Heart left ventricle (tissue), 16 donors: Measurements from ENCODE around the gene SHCBP1. TPM values are rescaled to one million over a fixed set of nuclear protein-coding genes. Genes with fewer than 3 reads are reported as not detected.
"Not testable (repeated sequence)": the region's sequence is repeated elsewhere in the genome, so short reads cannot be mapped to it uniquely, and the experiment has no call there.

Experiments used
- ATAC-seq, 4 donors: fragments of 200-7000 bp; cut with Tn5 transposase; one replicate each; pipeline ENCODE4 v1.9.1; 2020 to 2022; ENCODE audit warnings: moderate library complexity in 4 of 4, mild to moderate bottlenecking in 3 of 4, moderate number of reproducible peaks in 1 of 4
- DNase-seq, 5 donors: peaks; one replicate each; pipeline ENCODE4 v3.0.0-alpha.2; 2020
- H3K27ac ChIP-seq, 12 donors: fragments of 200-600 bp; sonication (generic) in 4 of 12; one replicate each; pipeline versions ENCODE4 v1.5.0 to v1.8.0; 2016 to 2022; ENCODE audit warnings: mild to moderate bottlenecking in 2 of 12
- H3K27me3 ChIP-seq, 9 donors: fragments of 200-600 bp; sonication (generic) in 2 of 9; one replicate each; pipeline versions ENCODE4 v1.5.1 to v1.8.0; 2016 to 2022; ENCODE audit warnings: mild to moderate bottlenecking in 3 of 9
- H3K36me3 ChIP-seq, 9 donors: fragments of 200-600 bp; sonication (generic) in 2 of 9; one replicate each; pipeline versions ENCODE4 v1.5.0 to v1.8.0; 2018 to 2022; ENCODE audit warnings: mild to moderate bottlenecking in 2 of 9
- H3K4me1 ChIP-seq, 12 donors: fragments of 200-600 bp; sonication (generic) in 4 of 12; one replicate each; pipeline versions ENCODE4 v1.5.0 to v1.8.0; 2016 to 2022; ENCODE audit warnings: mild to moderate bottlenecking in 3 of 12
- H3K4me3 ChIP-seq, 12 donors: fragments of 200-600 bp; sonication (generic) in 4 of 12; one replicate each; pipeline versions ENCODE4 v1.5.0 to v1.8.0; 2017 to 2022; ENCODE audit warnings: mild to moderate bottlenecking in 9 of 12, moderate library complexity in 4 of 12
- H3K9me3 ChIP-seq, 12 donors: fragments of 200-600 bp; sonication (generic) in 4 of 12; one replicate each; pipeline versions ENCODE4 v1.5.0 to v1.8.0; 2016 to 2022; ENCODE audit warnings: mild to moderate bottlenecking in 1 of 12
- CTCF ChIP-seq, 12 donors: fragments of 200-600 bp; sonication (generic) in 4 of 12; IDR thresholded peaks; one replicate each; pipeline versions ENCODE4 v1.5.0 to v1.8.0; 2018 to 2022; ENCODE audit warnings: antibody characterized with exemption in 12 of 12, mild to moderate bottlenecking in 5 of 12
- POLR2A ChIP-seq, 2 donors: fragments of 450-650 bp; IDR thresholded peaks; one replicate each; pipeline ENCODE4 v1.6.1; 2017; ENCODE audit warnings: antibody characterized with exemption in 2 of 2, mild to moderate bottlenecking in 2 of 2, moderate library complexity in 2 of 2
- WGBS, 4 donors: extraction: QIAGEN DNeasy Blood & Tissue Kit in 2 of 4; methylation state at CpG; one replicate each; pipeline versions ENCODE4 v1.1.5 to v1.1.7; 2013 to 2018; 5-methylcytosine and 5-hydroxymethylcytosine counted together
- intact Hi-C, 10 donors: fragments of 100-400 bp; cut with DNase I; formaldehyde crosslinking; loops; one replicate each; pipeline versions ENCODE4 v1.11.1 to v1.14.2; 2022
- polyA plus RNA-seq, 2 donors: library from polyadenylated mRNA; stranded (reverse); fragments of 200-250 nt; gene quantifications; one replicate each; pipeline ENCODE4 v1.2.3, GENCODE V29; 2013
- total RNA-seq, 9 donors: library from RNA; depleted of rRNA in 2 of 9; stranded (reverse); fragments of >200 nt in 2 of 9; fragmentation: NEBNext Ultra II Directional in 3 of 9; extraction: Animal tissue kit (Norgen Biotek cat#: 25700) in 3 of 9; gene quantifications; one replicate each; pipeline versions ENCODE4 v1.1.0 to v1.2.4, GENCODE V29; 2016 to 2023
- donor health status: ischemic (EF 13 %, LVEDD 7.1; RV severe dilation, severe dysfunction).
- donor health status: healthy with polysubstance abuse.
- donor health status: DM: no; HTN: yes; CAD: no.
- donor health status: DM: no; HTN: no; CAD: no.
- donor health status: ischemic (EF 25% LVEDD 6.9; RV normal size, moderate dysfunction).
- donor health status: ischemic (EF 25% LVEDD 5.7; RV mildly dilated, moderate dysfunction).
- donor health status: healthy.
- donor health status: DM: yes; HTN: yes; CAD: no.
- donor health status: ischemic (EF 35%, LVEDD 5.7; RV mildly dilated, moderate dysfunction).
- donor health status: nonischemic (EF 11% LVEDD 7.7; RV severe dilation, severe dysfunction).
- donor health status: DM: yes; HTN: yes; CAD: no.
- donor health status: PGD.
- donor health status: ischemic (EF 29% LVEDD 5.4; RV normal size, mild dysfunction).
- donor health status: nonischemic (EF 23%, LVEDD 6.1; RV moderate dilation, normal function).

The SHCBP1 gene
- total and polyA plus RNA-seq, 11 donors = 0.19 to 7.6 (median 0.68) TPM

DNA sequence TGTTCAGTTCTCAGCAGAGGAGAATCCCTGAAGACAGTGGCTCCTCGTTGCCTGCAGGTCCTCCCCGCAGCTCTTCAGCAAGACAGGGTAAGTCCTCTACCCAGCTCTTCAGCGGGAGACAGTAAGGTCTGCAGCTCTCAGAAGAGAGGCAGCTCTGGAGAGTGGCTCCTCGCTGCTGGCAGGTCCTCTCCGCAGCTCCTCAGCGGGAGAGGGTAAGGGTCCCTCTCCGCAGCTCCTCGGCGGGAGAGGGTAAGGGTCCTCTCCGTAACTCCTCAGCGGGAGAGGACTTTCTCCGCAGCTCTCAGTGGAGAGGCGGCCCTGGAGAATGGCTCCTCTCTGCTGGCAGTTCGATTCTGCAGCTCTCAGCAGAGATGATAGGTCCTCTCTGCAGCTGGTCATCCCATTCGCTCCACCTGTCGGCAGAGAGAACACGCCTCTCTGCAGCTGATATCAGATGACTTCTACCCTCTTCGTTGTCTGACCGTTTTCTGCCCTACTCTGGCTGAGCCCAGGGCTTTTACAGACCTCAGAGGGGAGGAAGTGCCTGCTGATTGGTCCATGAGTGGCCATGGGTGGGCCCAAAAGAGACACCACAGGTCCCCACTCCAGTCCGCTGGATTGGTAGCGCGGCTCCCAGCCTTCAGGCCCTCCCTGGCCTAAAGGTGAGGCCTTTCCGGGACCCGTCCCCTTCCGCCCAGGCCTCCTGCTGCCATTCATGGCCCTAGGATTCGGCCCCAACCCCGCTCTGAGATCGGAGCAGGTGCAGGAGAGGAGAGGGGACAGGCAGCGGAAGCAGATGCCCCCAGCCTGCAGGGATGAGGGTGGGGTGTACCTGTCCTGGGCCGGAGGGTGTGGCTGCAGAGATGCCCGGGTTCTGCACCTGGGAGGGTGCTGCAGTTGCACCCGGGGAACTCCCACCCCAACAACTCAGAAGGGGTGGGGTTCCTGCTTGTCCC is 11.9 kb upstream of the SHCBP1 start:
- WGBS, 4 donors = 82 to 88% (median 86%) methylated on average over 29 to 32 of the region's 32 CpGs
- peak in 1 of 4 donors; percentile 29 for ATAC-seq

GRCh38 chr16:46629331-46630219 is 8.4 kb upstream of the SHCBP1 start:
- TF ChIP-seq POLR2A (IDR thresholded peaks at IDR 0.05) = no peak
- peak in 4 of 12 donors; percentile 23 to 39 (median 38) for TF ChIP-seq CTCF (IDR thresholded peaks at IDR 0.05)
- no peaks in the 10 kb centered on the region for H3K4me1 ChIP-seq
- DNase-seq (no peak), ATAC-seq (peak in 1 of 4 donors; percentile 35)
- no peaks in the 10 kb centered on the region for H3K27me3 ChIP-seq
- WGBS, 4 donors = 45 to 55% (median 48%) methylated on average over 10 of the region's 10 CpGs
- no peak overlapping the region for H3K27ac ChIP-seq
- H3K36me3 ChIP-seq = no peaks in the 10 kb centered on the region
- H3K4me3 ChIP-seq = no peak overlapping the region
- H3K9me3 ChIP-seq = no peaks in the 10 kb centered on the region
- intact Hi-C loops = loop anchor here in 1 of 10 donors (10.0 kb wide), 1 partner anchor 65 kb away; no protein-coding TSS in a partner anchor

More for the DNA sequence above, 11.9 kb upstream of the SHCBP1 start:
- TF ChIP-seq CTCF (IDR thresholded peaks at IDR 0.05) (no peak), POLR2A (IDR thresholded peaks at IDR 0.05) (no peak)
- intact Hi-C loops = loop anchor here in 1 of 10 donors (10.0 kb wide), 1 partner anchor 62 kb away; no protein-coding TSS in a partner anchor
- no peaks in the 10 kb centered on the region for H3K27me3 ChIP-seq
- no peak overlapping the region for H3K4me3 ChIP-seq
- H3K36me3 ChIP-seq = no peaks in the 10 kb centered on the region
- DNase-seq = no peak
- H3K4me1 ChIP-seq = no peaks in the 10 kb centered on the region
- H3K9me3 ChIP-seq = no peaks in the 10 kb centered on the region
- H3K27ac ChIP-seq = no peak overlapping the region

- H3K27me3 ChIP-seq = no peaks in the 10 kb centered on the region
- WGBS, 4 donors = 83 to 93% (median 88%) methylated on average over 5 of the region's 5 CpGs
- H3K9me3 ChIP-seq = no peaks in the 10 kb centered on the region
- no peaks in the 10 kb centered on the region for H3K4me1 ChIP-seq
- no peak for DNase-seq
- H3K4me3 ChIP-seq = no peak overlapping the region
- intact Hi-C loops = no loop called here
- H3K36me3 ChIP-seq = no peaks in the 10 kb centered on the region
- no peak for TF ChIP-seq POLR2A (IDR thresholded peaks at IDR 0.05)
- no peak for TF ChIP-seq CTCF (IDR thresholded peaks at IDR 0.05)
- no peak overlapping the region for H3K27ac ChIP-seq
- ATAC-seq = no peak
These were observed 6.6 kb upstream of the SHCBP1 start for GRCh38 chr16:46627746-46628145.

- intact Hi-C loops, H3K4me3 ChIP-seq, ATAC-seq, H3K27ac ChIP-seq, DNase-seq, H3K9me3 ChIP-seq, H3K36me3 ChIP-seq, H3K27me3 ChIP-seq: not testable (repeated sequence)
- peaks cover 0 to 10% (median 0%) of the 10 kb centered on the region in 12 donors for H3K4me1 ChIP-seq
- 93 to 96% (median 94%) methylated on average over 15 to 22 of the region's 22 CpGs for WGBS, 4 donors
These were observed 5.5 kb upstream of the SHCBP1 start for GRCh38 chr16:46626681-46627080.

DNA sequence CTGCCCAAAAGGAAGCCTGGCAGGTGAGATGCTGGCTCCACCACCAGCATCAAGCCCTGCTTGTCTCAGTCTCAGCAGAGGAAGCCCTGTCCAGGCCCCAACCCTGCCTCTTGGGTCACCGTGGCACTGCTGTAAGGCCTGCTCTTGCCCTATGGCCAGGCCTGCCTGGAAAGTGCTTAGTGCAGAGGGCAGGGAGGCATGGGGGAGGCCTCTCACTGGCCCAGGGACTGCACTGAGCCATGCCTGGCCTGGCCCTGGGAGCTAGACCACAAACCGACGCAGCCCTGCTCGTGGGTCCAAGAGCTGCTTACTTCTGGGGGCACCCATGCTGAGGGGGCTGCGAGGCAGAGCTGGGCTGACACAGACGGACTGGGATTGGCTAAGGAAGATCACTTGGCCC is 3.7 kb upstream of the SHCBP1 start:
- intact Hi-C loops, DNase-seq, H3K9me3 ChIP-seq, H3K27me3 ChIP-seq, H3K27ac ChIP-seq, H3K36me3 ChIP-seq, H3K4me3 ChIP-seq: not testable (repeated sequence)
- peaks cover 0 to 24% (median 8%) of the 10 kb centered on the region in 12 donors for H3K4me1 ChIP-seq
- WGBS, 4 donors = 92 to 98% (median 94%) methylated on average over 5 to 6 of the region's 6 CpGs
- peak in 1 of 4 donors; percentile 2 for ATAC-seq

GRCh38 chr16:46623707-46624106 is 2.5 kb upstream of the SHCBP1 start:
- peaks cover 0 to 24% (median 8%) of the 10 kb centered on the region in 12 donors for H3K4me1 ChIP-seq
- H3K9me3 ChIP-seq, H3K4me3 ChIP-seq, intact Hi-C loops, H3K36me3 ChIP-seq, H3K27me3 ChIP-seq, DNase-seq, H3K27ac ChIP-seq: not testable (repeated sequence)
- 53 to 88% (median 79%) methylated on average over 4 of the region's 6 CpGs for WGBS, 4 donors
- ATAC-seq = peak; percentile 35 to 57 (median 46)
